Stimulated activated CD4-positive, alpha-beta T cell treated with anti-CD3 and anti-CD28 coated beads, Interleukin-1b, Interleukin-23, amount 100 ng/mL, for 4 hours (primary cell): ENCODE data around the gene NBEA.

ENCODE experiments used
- DNase-seq, 2 donors: peaks; one replicate each; pipeline ENCODE4 v3.0.0-alpha.2; 2020; ENCODE audit warnings: low read depth in 2 of 2

NBEA gene

GRCh38 chr13:35567406-35567980, 625.4 kb downstream of the NBEA start:
- no peak for DNase-seq

GRCh38 chr13:35573639-35574038, 631.6 kb downstream of the NBEA start:
- DNase-seq = no peak

GRCh38 chr13:35592457-35592856, 650.4 kb downstream of the NBEA start:
- no peak for DNase-seq

GRCh38 chr13:35593651-35594050, 651.6 kb downstream of the NBEA start:
- DNase-seq = no peak

GRCh38 chr13:35594096-35594495, 652.0 kb downstream of the NBEA start:
- no peak for DNase-seq

GRCh38 chr13:35595181-35595580, 653.1 kb downstream of the NBEA start:
- no peak for DNase-seq

GRCh38 chr13:35596321-35597030, 654.4 kb downstream of the NBEA start:
- no peak for DNase-seq

- no peak for DNase-seq
Measured at GRCh38 chr13:35597451-35597850, 655.4 kb downstream of the NBEA start.

- no peak for DNase-seq
Measured at GRCh38 chr13:35598233-35598632, 656.2 kb downstream of the NBEA start.

- no peak for DNase-seq
Measured at GRCh38 chr13:35598790-35599369, 656.8 kb downstream of the NBEA start.

GRCh38 chr13:35599384-35599783, 657.3 kb downstream of the NBEA start:
- no peak for DNase-seq

GRCh38 chr13:35600137-35600536, 658.1 kb downstream of the NBEA start:
- no peak for DNase-seq

- no peak for DNase-seq
Measured at GRCh38 chr13:35603593-35604285, 661.7 kb downstream of the NBEA start.

GRCh38 chr13:35614666-35615065, 672.6 kb downstream of the NBEA start:
- DNase-seq = no peak

GRCh38 chr13:35617420-35617819, 675.4 kb downstream of the NBEA start:
- DNase-seq = no peak

GRCh38 chr13:35618565-35619083, 676.6 kb downstream of the NBEA start:
- no peak for DNase-seq

GRCh38 chr13:35621989-35622388, 679.9 kb downstream of the NBEA start:
- DNase-seq = no peak

GRCh38 chr13:35629026-35629425, 687.0 kb downstream of the NBEA start:
- no peak for DNase-seq

GRCh38 chr13:35630551-35631275, 688.6 kb downstream of the NBEA start:
- DNase-seq = no peak

GRCh38 chr13:35631666-35632065, 689.6 kb downstream of the NBEA start:
- DNase-seq = no peak

GRCh38 chr13:35643625-35644024, 701.6 kb downstream of the NBEA start:
- no peak for DNase-seq
